SU-DHL-6 (cell line): ENCODE measurements around the gene SCN8A.

Experiments used
- CTCF ChIP-seq: fragments of 200-600 bp; sonication (generic); IDR thresholded peaks from one replicate; pipeline ENCODE4 v1.5.1; 2017; ENCODE audit warnings: antibody characterized with exemption, mild to moderate bottlenecking, low read length, moderate library complexity; ENCODE audit not compliant: insufficient read depth, poor library complexity, severe bottlenecking
- EZH2phosphoT487 ChIP-seq: fragments of 200-600 bp; sonication (generic), shearing (Covaris generic); conservative IDR thresholded peaks from 2 replicates; pipeline ENCODE4 v1.6.1; 2018; ENCODE audit warnings: mild to moderate bottlenecking, antibody characterized with exemption, low read length, moderate library complexity, mixed read lengths

DNA sequence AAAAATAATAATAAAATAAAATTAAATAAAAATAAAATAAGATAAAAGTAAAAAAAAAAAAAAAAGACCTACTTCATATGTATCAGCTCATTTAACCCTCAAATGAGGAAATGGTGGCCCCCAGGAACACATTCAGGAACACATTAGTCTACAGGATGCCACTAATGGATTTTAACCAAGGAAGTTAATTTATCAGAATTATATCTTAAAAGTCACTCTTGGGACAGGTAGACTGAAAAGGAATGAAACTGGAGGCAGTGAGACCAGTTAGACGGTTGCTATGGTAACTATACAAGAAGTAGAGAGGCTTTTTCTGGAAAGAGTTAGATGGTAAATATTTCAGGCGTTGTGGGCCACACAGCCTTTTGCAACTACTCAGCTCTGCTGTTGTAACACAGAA, 54.9 kb downstream of the SCN8A start:
- TF ChIP-seq EZH2phosphoT487 (no peak), CTCF (no peak)
